GM19035 (cell line): ENCODE results near the gene PTK6.

ENCODE experiments used
- ATAC-seq: cut with Tn5 transposase; IDR thresholded peaks from one replicate; pipeline ENCODE4 v1.9.1; 2021; ENCODE audit not compliant: unreplicated experiment

Gene PTK6

DNA sequence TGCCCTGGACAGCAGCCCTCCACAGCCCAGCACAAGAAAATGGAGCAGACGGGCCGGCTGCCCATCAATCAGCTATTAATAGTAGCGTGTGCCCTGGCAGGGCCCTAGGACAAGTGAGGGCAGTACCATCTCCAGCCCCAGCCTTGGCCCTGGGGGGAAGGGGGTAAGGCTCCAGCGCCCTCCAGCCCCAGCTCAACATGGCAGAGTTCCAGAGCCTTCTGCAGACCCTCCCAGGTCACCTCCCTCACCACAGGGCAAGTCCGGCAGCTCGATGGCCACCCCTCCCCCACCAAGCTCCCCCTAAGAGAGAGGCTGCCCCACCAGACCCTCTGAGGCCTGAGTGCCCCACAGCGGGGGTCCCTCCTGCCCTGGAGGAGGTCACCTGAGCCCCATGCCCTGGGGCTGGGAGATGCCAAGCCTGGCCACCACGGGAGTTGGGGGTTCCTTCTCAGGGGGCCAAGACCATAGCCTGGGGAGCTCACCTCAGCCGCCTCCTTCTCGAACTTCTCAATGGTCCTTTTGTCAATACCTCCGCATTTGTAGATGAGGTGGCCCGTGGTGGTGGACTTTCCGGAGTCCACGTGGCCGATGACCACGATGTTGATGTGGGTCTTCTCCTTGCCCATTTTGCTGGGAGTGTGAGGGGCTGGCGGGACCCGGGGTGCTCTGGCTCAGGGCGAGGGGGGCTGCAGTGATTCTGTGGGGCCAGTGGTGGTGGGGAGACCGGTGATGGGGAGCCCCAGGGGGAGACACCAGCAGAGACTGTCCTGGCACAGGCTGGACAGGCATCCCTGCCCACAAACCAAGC is 39.8 kb downstream of the PTK6 start:
- ATAC-seq: no peak

DNA sequence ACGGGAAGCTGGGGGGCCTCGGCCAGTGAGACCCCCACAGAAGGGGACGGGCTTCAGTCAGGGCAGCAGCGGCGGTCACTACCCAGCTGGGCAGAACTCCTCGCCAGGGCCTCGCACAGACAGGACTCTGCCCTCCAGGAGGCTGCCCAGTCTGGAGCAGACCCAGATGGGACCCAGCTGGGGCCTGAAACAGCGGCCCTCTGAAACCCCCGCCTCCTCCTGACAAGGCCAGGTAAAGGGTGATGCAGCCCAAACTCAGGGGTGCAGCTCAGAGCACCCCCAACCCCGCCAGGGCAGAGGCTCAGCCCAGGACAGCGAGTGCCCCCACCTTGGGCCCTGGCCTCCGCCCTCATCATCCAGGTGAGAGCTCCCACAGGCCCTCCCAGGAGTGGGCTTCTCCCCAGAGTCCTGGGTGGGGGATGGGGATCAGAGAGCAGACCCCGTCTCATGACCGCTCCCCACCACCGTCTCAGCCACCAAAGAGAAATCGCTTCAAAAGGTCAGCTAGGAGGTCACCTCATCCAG is 40.5 kb downstream of the PTK6 start:
- ATAC-seq: no peak

GRCh38 chr20:63495741-63496595 is 41.2 kb downstream of the PTK6 start:
- ATAC-seq: no peak

DNA sequence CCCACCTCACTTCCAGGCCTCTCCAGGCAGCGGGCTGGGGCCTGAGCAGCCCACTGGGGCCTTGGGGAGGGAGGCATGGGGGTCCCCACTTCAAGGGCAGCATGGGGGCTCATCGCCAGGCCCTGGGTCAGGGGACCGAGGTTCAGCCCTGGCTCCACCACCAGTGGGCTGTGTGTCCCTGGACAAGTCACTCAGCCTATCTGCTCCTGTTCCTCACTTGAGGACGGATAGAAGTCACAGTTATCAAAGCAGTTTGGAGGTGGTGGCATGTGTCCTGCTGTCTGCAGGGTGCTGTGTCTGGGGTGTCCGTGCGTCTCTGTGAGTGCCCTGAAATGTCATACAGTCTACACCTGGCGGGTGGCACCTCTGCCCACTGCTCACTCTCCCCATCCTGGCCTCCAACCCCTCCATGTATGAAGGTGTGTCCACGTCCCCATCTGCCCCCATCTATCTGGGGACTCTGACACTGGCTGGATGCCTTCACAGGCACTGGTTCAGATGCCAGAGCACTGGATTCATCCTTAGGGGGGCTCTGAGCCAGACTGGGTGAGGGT is 41.9 kb downstream of the PTK6 start:
- no peak for ATAC-seq

DNA sequence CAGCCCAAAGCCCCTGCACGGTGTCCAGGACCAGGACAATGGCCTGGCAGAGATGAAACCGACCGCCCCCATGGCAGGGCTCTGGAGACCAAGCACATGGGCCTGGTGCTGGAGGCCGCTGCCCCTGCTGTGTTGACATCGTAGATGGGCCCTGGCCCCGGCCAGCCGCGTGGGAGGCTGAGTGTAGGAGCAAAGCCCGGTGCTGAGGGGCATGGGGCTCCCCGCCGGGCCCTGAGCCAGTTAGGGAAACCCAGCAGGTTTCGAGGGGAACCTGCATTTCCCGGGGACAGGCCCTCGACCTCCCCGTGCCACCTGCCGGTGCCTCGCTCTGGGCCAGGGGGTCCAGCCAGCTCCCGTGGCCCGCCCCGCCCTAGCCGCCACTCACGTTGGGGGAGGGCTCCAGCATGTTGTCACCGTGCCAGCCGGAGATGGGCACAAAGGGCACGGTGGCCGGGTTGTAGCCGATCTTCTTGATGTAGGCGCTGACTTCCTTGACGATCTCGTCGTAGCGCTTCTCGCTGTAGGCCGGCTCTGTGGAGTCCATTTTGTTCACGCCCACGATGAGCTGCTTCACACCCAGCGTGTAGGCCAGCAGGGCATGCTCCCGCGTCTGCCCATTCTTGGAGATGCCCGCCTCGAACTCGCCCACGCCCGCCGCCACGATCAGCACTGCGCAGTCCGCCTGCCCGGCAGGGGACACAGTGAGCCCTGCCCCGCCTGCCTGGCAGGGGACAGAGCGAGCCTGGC is 42.6 kb downstream of the PTK6 start:
- ATAC-seq: no peak

DNA sequence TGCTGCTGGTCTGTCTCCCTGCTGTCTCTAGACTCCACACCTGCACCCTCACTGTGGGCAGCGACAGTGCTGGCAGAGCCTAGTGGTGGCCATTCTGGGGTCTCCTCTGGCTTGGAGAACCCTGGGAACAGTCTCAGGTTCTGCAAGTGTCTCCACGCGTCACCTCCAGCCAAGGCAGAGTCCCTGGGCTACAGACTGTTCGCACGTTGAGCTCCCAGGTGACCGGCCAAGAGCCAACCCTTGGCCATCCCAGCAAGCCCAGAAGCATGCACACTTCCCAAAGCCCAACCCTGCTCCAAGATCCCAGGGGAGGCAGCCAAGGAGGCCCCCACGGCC is 43.1 kb downstream of the PTK6 start:
- ATAC-seq: no peak

- no peak for ATAC-seq
Observed at GRCh38 chr20:63493563-63494020, 43.6 kb downstream of the PTK6 start.

- ATAC-seq: no peak
Observed at GRCh38 chr20:63492982-63493381, 44.2 kb downstream of the PTK6 start.

- no peak for ATAC-seq
Observed at GRCh38 chr20:63492518-63492917, 44.7 kb downstream of the PTK6 start.

GRCh38 chr20:63491635-63492230 is 45.4 kb downstream of the PTK6 start:
- ATAC-seq: no peak

GRCh38 chr20:63491078-63491477 is 46.1 kb downstream of the PTK6 start:
- ATAC-seq: no peak

GRCh38 chr20:63490416-63490815 is 46.8 kb downstream of the PTK6 start:
- ATAC-seq: no peak

- no peak for ATAC-seq
Observed at GRCh38 chr20:63488315-63489251, 48.6 kb downstream of the PTK6 start.

GRCh38 chr20:63487781-63488241 is 49.4 kb downstream of the PTK6 start:
- no peak for ATAC-seq

DNA sequence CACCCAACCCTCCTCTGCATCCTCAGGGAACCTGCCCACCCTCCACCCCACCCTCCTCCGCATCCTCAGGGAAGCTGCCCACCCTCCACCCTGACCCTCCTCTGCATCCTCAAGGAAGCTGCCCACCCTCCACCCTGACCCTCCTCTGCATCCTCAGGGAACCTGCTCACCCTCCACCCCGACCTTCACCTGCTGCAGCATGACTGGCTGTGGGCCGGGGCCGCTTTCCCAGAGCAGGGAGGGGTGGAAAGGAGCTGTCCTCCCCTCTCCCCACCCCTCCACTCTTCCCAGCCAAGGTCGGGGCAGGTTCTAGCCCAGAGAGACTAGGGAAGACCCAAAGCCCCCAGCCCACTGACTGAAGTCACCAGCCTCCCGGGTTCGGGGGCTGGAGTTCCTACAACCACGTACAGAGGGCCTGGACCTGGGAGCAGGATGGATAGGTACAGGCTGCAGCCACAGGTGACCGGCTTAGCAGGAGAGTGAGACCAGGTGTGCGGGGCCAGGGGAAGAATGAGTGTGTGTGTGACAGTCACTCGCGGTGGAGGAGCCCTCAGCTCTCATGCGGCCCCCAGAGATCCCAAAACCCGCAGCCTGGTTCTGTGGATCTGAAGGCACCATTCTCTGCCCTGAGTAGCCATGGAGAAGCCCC is 49.9 kb downstream of the PTK6 start:
- ATAC-seq: no peak

GRCh38 chr20:63486300-63486855 is 50.8 kb downstream of the PTK6 start:
- ATAC-seq: no peak

DNA sequence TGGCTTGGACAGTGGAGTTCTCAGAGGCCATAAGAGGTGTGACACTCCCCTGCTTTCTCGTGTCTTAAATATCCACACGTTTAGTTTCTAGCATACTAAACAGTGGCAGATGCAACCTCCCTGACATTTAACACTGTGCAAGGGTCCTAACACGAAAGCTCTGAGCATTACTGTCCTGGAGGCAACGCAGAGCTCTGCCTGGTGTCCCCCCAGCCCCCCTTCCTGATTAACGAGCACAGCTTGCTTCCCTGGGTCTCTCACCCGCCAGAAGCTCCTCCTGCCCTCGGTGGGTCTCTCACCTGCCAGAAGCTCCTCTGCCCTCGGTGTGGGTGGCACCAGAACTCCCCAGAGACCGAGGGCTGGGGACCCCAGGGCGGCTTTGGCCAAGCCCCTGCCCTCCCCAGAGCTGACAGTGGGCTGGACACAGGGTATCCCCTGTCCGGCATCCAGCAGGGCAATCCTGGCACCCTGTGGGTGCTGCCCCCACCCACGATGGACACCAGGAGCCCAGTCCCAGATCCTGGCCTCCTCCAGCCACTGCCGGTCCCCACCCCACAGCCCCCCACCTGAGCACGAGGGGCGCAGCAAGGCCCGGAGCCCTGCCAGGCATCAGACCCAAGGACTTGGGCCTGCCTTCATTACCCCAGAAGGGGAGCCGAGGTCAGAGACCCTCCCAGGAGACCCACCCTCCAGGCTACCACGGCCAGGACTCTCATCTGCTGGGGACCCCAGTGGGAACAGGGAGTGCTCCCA is 52.3 kb downstream of the PTK6 start:
- no peak for ATAC-seq

DNA sequence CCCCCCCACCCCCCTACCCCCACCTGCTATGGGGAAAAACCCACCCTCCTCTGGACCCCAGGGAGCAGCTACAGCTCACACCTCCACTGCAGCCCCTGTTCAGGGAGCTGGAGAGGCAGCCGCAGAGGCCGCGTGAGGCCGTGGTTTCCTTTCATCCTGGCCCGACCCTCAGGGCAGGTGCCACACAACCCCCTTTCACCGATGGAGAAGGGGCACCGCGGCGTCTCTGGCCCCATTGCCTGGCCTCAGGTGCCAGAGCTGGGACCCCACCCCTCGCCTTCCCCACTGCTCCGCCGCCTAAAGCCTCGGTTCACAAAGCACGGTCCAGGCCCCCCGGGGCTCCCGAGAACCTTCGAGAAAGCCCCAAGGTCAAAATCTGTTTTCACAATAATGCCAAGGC is 52.9 kb downstream of the PTK6 start:
- no peak for ATAC-seq
